ENCODE results near the gene A3GALT2.

A3GALT2 gene

GRCh38 chr1:33363470-33363861 is 42.6 kb upstream of the A3GALT2 start:
- Histone ChIP-seq H3K27ac (ENCODE audit: low read depth, low read length) (no peak overlapping the region), H3K36me3 (ENCODE audit: control insufficient read depth in 5 of 5, insufficient read depth in 5 of 5, low read length in 5 of 5) (peaks cover 0 to 3% (median 0%) of the 10 kb centered on the region in 5 donors), H3K9me3 (ENCODE audit: control insufficient read depth in 5 of 5, low read length in 5 of 5) (no peaks in the 10 kb centered on the region), H3K27me3 (ENCODE audit: control insufficient read depth in 5 of 5, insufficient read depth in 4 of 5, low read length in 5 of 5) (no peaks in the 10 kb centered on the region), H3K9ac (ENCODE audit: low read length in 5 of 5) (peak overlapping the region in 1 of 5 donors; percentile 17), H3K4me1 (ENCODE audit: control insufficient read depth in 5 of 5, insufficient read depth in 5 of 5, low read length in 5 of 5) (peaks cover 4 to 58% (median 34%) of the 10 kb centered on the region in 5 donors), H3K4me3 (ENCODE audit: low read depth in 1 of 5, low read length in 5 of 5) (no peak overlapping the region)

- peaks cover 4 to 58% (median 32%) of the 10 kb centered on the region in 5 donors for H3K4me1 ChIP-seq (ENCODE audit: control insufficient read depth in 5 of 5, insufficient read depth in 5 of 5, low read length in 5 of 5)
- H3K9ac ChIP-seq (ENCODE audit: low read length in 5 of 5): peak overlapping the region in 1 of 5 donors; percentile 17
- peaks cover 0 to 3% (median 0%) of the 10 kb centered on the region in 5 donors for H3K36me3 ChIP-seq (ENCODE audit: control insufficient read depth in 5 of 5, insufficient read depth in 5 of 5, low read length in 5 of 5)
- no peaks in the 10 kb centered on the region for H3K9me3 ChIP-seq (ENCODE audit: control insufficient read depth in 5 of 5, low read length in 5 of 5)
- H3K27me3 ChIP-seq (ENCODE audit: control insufficient read depth in 5 of 5, insufficient read depth in 4 of 5, low read length in 5 of 5): no peaks in the 10 kb centered on the region
- H3K27ac ChIP-seq (ENCODE audit: low read depth, low read length): no peak overlapping the region
- no peak overlapping the region for H3K4me3 ChIP-seq (ENCODE audit: low read depth in 1 of 5, low read length in 5 of 5)
Measured at GRCh38 chr1:33363021-33363420, 42.1 kb upstream of the A3GALT2 start.

GRCh38 chr1:33361532-33362235 is 40.8 kb upstream of the A3GALT2 start:
- Histone ChIP-seq H3K4me1 (ENCODE audit: control insufficient read depth in 5 of 5, insufficient read depth in 5 of 5, low read length in 5 of 5) (peaks cover 2 to 50% (median 23%) of the 10 kb centered on the region in 5 donors), H3K4me3 (ENCODE audit: low read depth in 1 of 5, low read length in 5 of 5) (no peak overlapping the region), H3K9ac (ENCODE audit: low read length in 5 of 5) (peak overlapping the region in 1 of 5 donors; percentile 51), H3K9me3 (ENCODE audit: control insufficient read depth in 5 of 5, low read length in 5 of 5) (no peaks in the 10 kb centered on the region), H3K27me3 (ENCODE audit: control insufficient read depth in 5 of 5, insufficient read depth in 4 of 5, low read length in 5 of 5) (no peaks in the 10 kb centered on the region), H3K27ac (ENCODE audit: low read depth, low read length) (peak overlapping the region; percentile 1), H3K36me3 (ENCODE audit: control insufficient read depth in 5 of 5, insufficient read depth in 5 of 5, low read length in 5 of 5) (peaks cover 0 to 6% (median 0%) of the 10 kb centered on the region in 5 donors)

DNA sequence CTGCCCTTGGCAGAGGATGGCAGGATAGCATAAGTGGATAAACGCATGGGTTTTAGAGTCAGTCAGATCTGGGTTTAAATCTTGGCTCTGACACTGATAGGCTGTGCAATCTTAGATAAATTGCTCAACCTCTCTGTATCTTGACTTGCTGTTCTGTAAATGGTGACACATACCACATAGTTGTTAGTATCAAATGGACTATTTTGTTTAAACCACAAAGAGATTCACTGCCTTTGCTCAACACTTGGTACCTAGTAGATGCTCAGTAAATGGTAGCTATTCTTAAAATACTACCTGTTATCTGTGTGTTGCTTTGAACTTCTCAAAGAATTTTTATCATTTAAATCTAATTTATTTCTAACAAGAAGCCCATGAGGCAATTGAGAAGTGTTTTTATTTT is 39.5 kb upstream of the A3GALT2 start:
- no peaks in the 10 kb centered on the region for H3K9me3 ChIP-seq (ENCODE audit: control insufficient read depth in 5 of 5, low read length in 5 of 5)
- no peaks in the 10 kb centered on the region for H3K27me3 ChIP-seq (ENCODE audit: control insufficient read depth in 5 of 5, insufficient read depth in 4 of 5, low read length in 5 of 5)
- H3K4me3 ChIP-seq (ENCODE audit: low read depth in 1 of 5, low read length in 5 of 5): no peak overlapping the region
- peaks cover 0 to 6% (median 0%) of the 10 kb centered on the region in 5 donors for H3K36me3 ChIP-seq (ENCODE audit: control insufficient read depth in 5 of 5, insufficient read depth in 5 of 5, low read length in 5 of 5)
- no peak overlapping the region for H3K9ac ChIP-seq (ENCODE audit: low read length in 5 of 5)
- H3K4me1 ChIP-seq (ENCODE audit: control insufficient read depth in 5 of 5, insufficient read depth in 5 of 5, low read length in 5 of 5): peaks cover 2 to 45% (median 17%) of the 10 kb centered on the region in 5 donors
- H3K27ac ChIP-seq (ENCODE audit: low read depth, low read length): no peak overlapping the region

DNA sequence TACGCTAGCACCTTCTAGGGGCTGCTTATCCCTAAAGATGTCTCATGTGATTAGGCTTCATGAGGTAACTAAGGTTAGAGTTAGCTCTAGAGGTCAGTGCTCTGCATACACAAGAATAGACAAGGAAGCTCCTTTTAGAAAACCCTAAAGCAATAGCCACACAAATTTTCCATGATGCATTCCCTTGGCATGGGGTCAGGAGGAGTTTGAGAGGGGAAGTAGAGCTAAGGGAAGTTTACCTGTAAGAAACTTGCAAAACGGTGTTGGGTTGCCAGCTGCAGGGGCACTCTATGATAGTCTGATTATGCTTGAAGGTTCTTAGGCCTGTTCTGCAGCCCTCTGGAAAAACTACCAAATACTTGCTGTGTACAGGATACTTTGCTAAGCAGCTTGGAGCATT is 39.0 kb upstream of the A3GALT2 start:
- Histone ChIP-seq H3K4me1 (ENCODE audit: control insufficient read depth in 5 of 5, insufficient read depth in 5 of 5, low read length in 5 of 5) (peaks cover 2 to 40% (median 15%) of the 10 kb centered on the region in 5 donors), H3K9me3 (ENCODE audit: control insufficient read depth in 5 of 5, low read length in 5 of 5) (no peaks in the 10 kb centered on the region), H3K36me3 (ENCODE audit: control insufficient read depth in 5 of 5, insufficient read depth in 5 of 5, low read length in 5 of 5) (peaks cover 0 to 6% (median 0%) of the 10 kb centered on the region in 5 donors), H3K27ac (ENCODE audit: low read depth, low read length) (no peak overlapping the region), H3K4me3 (ENCODE audit: low read depth in 1 of 5, low read length in 5 of 5) (no peak overlapping the region), H3K27me3 (ENCODE audit: control insufficient read depth in 5 of 5, insufficient read depth in 4 of 5, low read length in 5 of 5) (no peaks in the 10 kb centered on the region), H3K9ac (ENCODE audit: low read length in 5 of 5) (no peak overlapping the region)

- no peak overlapping the region for H3K9ac ChIP-seq (ENCODE audit: low read length in 5 of 5)
- H3K27ac ChIP-seq (ENCODE audit: low read depth, low read length): no peak overlapping the region
- H3K4me1 ChIP-seq (ENCODE audit: control insufficient read depth in 5 of 5, insufficient read depth in 5 of 5, low read length in 5 of 5): peaks cover 0 to 31% (median 6%) of the 10 kb centered on the region in 5 donors
- no peak overlapping the region for H3K4me3 ChIP-seq (ENCODE audit: low read depth in 1 of 5, low read length in 5 of 5)
- H3K36me3 ChIP-seq (ENCODE audit: control insufficient read depth in 5 of 5, insufficient read depth in 5 of 5, low read length in 5 of 5): peaks cover 0 to 15% (median 3%) of the 10 kb centered on the region in 5 donors
- no peaks in the 10 kb centered on the region for H3K9me3 ChIP-seq (ENCODE audit: control insufficient read depth in 5 of 5, low read length in 5 of 5)
- no peaks in the 10 kb centered on the region for H3K27me3 ChIP-seq (ENCODE audit: control insufficient read depth in 5 of 5, insufficient read depth in 4 of 5, low read length in 5 of 5)
Measured at GRCh38 chr1:33358795-33359503, 38.1 kb upstream of the A3GALT2 start.

- no peak overlapping the region for H3K9ac ChIP-seq (ENCODE audit: low read length in 5 of 5)
- no peaks in the 10 kb centered on the region for H3K9me3 ChIP-seq (ENCODE audit: control insufficient read depth in 5 of 5, low read length in 5 of 5)
- no peak overlapping the region for H3K27ac ChIP-seq (ENCODE audit: low read depth, low read length)
- H3K36me3 ChIP-seq (ENCODE audit: control insufficient read depth in 5 of 5, insufficient read depth in 5 of 5, low read length in 5 of 5): peaks cover 0 to 15% (median 3%) of the 10 kb centered on the region in 5 donors
- H3K27me3 ChIP-seq (ENCODE audit: control insufficient read depth in 5 of 5, insufficient read depth in 4 of 5, low read length in 5 of 5): no peaks in the 10 kb centered on the region
- no peak overlapping the region for H3K4me3 ChIP-seq (ENCODE audit: low read depth in 1 of 5, low read length in 5 of 5)
- H3K4me1 ChIP-seq (ENCODE audit: control insufficient read depth in 5 of 5, insufficient read depth in 5 of 5, low read length in 5 of 5): peaks cover 0 to 24% (median 5%) of the 10 kb centered on the region in 5 donors
Measured at GRCh38 chr1:33358114-33358794, 37.4 kb upstream of the A3GALT2 start.

- Histone ChIP-seq H3K9ac (ENCODE audit: low read length in 5 of 5) (no peak overlapping the region), H3K36me3 (ENCODE audit: control insufficient read depth in 5 of 5, insufficient read depth in 5 of 5, low read length in 5 of 5) (peaks cover 0 to 15% (median 3%) of the 10 kb centered on the region in 5 donors), H3K4me1 (ENCODE audit: control insufficient read depth in 5 of 5, insufficient read depth in 5 of 5, low read length in 5 of 5) (peaks cover 0 to 12% (median 3%) of the 10 kb centered on the region in 5 donors), H3K4me3 (ENCODE audit: low read depth in 1 of 5, low read length in 5 of 5) (no peak overlapping the region), H3K27ac (ENCODE audit: low read depth, low read length) (no peak overlapping the region), H3K9me3 (ENCODE audit: control insufficient read depth in 5 of 5, low read length in 5 of 5) (no peaks in the 10 kb centered on the region), H3K27me3 (ENCODE audit: control insufficient read depth in 5 of 5, insufficient read depth in 4 of 5, low read length in 5 of 5) (no peaks in the 10 kb centered on the region)
Measured at GRCh38 chr1:33357099-33357498, 36.2 kb upstream of the A3GALT2 start.

DNA sequence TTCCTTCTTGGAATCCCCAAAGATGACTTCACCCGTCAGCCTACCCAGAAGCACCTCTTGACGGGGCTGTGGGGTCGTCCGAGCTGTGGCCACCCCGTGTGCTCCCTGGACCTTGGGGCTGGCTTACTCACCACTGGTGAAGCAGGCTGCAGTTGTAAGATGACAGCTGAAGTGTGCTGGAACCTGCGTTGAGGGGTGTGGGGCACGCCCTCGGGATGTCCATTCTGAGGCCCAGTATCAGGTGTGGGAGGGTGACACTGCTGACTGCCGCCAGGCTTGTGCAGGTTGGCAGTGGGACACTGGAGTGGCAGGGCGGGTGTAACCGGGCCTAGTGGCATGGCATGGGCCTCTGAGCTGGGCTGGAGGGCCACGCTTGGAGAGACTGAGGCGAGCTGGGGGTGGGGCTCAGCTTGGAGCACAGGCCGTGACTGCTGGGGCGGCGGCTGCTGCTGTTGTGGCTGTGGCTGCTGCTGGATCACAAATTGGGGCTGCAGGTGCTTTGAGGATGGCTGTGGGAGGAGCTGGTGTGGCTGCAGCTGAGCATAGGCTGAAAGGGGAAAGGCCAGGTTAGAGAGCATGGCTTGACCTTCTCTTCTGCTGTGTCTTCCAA is 33.9 kb upstream of the A3GALT2 start:
- H3K4me1 ChIP-seq (ENCODE audit: control insufficient read depth in 5 of 5, insufficient read depth in 5 of 5, low read length in 5 of 5): peaks cover 0 to 11% (median 8%) of the 10 kb centered on the region in 5 donors
- H3K9ac ChIP-seq (ENCODE audit: low read length in 5 of 5): no peak overlapping the region
- no peak overlapping the region for H3K4me3 ChIP-seq (ENCODE audit: low read depth in 1 of 5, low read length in 5 of 5)
- H3K27ac ChIP-seq (ENCODE audit: low read depth, low read length): no peak overlapping the region
- H3K9me3 ChIP-seq (ENCODE audit: control insufficient read depth in 5 of 5, low read length in 5 of 5): no peaks in the 10 kb centered on the region
- peaks cover 0 to 15% (median 3%) of the 10 kb centered on the region in 5 donors for H3K36me3 ChIP-seq (ENCODE audit: control insufficient read depth in 5 of 5, insufficient read depth in 5 of 5, low read length in 5 of 5)
- no peaks in the 10 kb centered on the region for H3K27me3 ChIP-seq (ENCODE audit: control insufficient read depth in 5 of 5, insufficient read depth in 4 of 5, low read length in 5 of 5)
